ENCODE results near the gene TUBG1.
"Not testable (repeated sequence)": the region's sequence is repeated elsewhere in the genome, so short reads cannot be mapped to it uniquely, and the experiment has no call there.

Gene TUBG1

DNA sequence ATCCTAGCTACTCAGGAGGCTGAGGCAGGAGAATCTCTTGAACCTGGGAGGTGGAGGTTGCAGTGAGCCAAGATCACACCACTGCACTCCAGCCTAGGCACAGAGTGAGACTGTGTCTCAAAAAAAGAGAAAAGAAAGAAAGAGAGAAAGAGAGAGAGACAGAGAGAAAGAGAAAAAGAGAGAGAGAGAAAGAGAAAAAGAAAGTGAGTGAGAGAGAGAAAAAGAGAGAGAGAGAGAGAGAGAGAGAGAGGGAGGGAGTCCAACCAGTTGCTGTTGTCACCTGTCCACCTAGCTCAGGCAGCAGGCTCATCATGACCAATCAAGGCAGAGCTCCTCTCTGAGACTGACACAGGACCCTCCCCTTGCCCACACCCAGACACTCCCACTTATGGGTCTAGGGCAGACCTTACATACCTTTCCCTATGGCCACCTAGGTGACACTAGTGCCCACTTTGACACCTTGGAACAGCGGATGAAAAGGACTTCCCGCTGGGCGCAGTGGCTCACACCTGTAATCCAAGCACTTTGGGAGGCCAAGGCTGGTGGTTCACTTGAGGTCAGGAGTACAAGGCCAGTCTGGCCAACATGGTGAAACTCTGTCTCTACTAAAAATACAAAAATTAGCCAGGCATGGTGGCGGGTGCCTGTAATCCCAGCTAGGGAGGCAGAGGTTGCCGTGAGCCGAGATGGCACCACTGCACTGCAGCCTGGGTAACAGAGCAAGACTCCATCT lies 17.7 kb downstream of the TUBG1 start:
- not testable (repeated sequence) for DNase-seq

DNA sequence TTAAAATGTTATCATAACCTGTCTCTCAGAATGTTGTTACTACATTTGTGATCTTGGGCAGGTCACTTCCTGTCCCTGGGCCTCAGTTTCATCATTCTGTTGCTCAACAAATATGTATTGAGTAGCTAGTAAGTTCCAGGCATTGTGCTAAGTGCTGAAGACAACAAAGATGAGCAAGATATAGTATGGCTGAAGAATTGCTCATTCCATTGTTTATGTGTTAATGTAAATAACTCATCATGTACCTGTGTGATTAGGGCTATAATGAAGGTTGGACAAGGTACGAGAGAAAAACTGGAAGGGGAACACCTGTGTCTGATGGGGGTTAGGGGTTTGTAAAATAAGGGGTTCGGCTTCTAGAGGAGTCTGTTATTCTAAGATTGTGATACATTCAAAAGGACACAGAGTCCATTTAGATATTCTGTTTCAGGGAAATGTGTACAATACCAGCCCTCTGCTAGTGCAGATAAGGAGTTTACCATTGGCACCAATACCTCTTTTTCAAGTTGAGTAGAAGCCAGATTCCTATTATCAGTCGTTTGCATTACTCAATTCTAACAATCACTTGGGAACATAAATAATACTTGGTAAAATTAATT lies 20.0 kb downstream of the TUBG1 start:
- DNase-seq = no peak

DNA sequence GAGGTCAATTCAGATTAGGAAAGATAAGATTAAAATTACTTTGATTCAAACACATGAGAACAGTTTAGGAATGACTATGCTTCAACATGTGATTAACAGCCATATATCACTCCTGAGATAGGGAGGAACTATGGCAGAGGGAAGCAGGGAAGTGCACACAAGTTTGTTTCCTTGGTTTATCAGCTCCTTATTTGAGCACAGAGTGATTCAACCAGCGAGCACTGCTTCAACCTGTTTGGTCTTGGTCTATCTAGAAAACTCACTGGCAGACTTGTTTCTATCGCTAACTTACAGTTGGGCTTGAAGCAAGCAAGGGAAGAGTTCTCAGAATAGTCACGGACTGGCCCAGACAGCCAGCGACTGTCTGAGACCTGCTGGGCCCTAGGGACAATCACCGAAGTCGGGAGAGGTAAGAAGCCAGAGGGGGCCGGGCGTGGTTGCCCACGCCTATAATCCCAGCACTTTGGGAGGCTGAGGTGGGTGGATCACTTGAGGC lies 23.5 kb downstream of the TUBG1 start:
- no peak for DNase-seq

DNA sequence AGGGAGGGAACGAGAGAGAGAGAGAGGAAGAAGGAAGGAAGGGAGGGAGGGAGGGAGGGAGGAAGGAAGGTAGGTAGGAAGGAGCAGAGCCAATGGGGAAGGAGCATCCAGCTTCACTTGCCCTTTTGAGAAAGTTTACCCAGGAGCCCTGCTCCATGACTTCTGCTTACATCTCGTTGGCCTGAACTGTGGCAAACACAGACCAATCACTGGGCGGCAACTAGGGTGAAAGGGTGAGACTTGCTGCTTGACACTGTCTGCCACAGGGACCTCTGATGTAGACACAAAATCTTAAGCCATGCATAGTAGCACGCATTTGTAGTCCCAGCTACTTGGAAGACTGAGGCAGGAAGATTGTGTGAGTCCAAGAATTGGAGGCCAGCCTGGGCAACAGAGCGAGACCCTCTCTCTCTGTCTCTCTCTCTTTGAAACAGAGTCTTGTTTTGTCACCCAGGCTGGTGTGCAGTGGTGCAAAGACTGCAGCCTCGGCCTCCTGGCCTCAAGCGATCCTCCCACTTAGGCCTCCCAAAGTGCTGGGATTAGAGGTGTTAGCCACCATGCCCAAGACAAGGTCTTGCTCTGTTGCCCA lies 30.1 kb downstream of the TUBG1 start:
- DNase-seq = no peak

DNA sequence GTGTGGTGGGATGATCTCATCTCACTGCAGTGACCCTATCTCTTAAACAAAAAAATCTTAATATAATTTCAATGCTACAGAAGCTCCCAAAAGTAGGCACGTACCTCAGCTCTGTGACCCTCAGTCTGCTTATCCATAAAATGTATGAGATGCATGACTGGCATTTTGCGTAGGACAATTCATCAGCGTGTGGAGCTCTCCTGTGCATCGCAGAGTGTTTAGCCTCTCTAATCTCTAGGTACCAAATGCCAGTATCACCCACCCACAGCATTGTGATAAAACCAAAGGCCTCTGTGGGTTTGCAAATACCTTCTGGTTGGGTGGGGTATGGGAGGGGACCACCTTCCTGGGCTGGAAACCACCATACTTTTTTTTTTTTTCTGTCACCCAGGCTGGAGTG lies 30.6 kb downstream of the TUBG1 start:
- no peak for DNase-seq

DNA sequence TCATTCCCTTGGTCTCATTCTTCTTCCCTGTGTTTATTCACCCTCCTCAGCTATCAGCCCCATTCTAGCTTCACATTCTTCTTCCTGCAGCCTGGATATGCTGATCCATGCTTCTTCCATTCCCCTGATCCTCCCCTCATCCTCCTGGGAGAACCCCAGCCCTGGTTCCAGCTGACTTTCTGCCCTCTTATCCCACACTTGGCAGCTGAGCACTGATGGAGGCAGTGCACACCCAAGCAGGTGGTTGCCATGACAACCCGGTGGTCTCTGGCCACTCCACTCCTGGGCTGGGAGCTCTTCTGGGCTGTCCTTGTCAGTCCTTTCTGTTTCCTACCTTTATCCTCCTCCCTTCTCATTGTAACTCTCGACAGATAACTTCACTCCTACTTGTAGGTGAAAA lies 32.9 kb downstream of the TUBG1 start:
- DNase-seq = no peak

DNA sequence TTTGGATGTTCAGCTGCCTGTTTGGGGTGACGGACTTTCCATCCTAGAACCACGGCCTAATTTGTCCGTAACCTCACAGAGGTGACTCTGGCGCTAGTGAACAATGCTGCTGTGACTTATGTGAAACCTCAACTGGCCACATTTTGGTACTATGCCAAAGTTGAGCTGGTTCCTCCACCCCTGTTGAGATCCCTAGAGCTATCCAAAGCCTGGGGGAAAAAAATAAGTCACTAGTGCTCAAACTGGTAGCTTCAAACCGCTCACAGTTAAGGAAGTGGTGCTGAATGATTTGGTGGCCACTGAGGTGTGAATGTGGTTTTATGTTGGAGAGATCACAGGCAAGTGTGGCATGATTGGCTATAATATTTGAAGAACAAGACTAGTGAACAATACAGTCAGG lies 38.3 kb downstream of the TUBG1 start:
- DNase-seq = no peak

DNA sequence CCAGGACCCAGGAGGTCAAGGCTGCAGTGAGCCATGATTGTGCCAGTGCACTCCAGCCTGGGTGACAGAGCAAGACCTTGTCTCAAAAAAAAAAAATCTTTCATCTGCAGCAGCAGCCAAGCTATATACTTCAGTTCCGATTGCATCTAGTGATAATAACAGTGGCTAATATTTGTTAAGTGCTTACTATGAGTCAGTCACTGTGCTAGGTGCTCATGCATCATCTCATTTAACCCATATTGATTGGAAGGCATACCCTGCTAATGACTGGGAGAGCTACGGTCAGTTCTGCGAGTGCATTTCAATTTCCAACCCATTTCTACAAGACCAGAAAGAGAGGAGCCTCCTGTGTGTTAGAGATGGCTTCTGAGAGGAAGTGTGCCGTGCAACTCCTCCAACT lies 41.9 kb downstream of the TUBG1 start:
- no peak for DNase-seq

DNA sequence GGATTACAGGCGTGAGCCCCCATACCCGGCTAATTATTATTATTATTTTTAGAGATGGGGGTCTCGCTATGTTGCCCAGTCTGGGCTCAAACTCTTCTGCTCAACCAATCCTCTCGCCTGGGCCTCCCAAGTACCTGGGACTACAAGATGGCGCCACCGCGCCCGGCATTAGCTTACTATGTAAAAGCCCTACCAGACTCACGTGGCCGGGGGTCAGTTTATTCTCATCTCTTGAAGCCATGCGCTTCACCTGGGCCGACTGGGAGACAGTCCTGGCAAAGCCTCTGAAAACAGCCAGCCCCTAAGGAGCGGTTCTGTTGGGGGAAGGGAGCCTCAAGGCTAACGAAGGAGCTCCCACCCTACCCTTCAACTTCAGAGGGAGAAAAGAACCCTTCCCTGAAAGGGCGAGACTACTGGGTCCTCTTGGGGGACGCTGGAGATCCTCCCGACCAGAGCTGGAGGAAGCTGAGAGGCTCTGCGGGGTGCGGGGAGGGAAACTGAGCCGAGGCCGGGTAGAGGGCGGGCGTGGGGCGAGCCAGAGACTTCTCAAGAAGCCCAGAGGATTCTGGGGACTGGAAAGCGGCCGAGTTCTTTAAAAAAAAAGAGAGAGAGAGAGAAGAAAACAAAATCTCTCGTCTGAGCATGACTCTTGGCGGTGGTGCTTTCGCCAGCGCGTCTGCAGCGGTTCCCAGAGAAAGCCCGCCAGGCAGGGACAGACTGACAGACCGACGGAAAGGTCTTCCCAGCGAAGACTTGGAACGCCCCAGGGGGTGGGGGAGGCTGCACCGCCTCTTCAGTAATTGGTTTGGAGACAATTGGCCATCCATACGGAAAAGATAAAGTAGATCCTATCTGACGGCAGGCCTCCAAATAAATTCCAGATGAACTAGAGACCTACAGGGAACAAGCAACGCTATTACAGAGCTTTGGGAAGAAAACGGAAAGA lies 44.0 kb downstream of the TUBG1 start:
- DNase-seq = no peak

DNA sequence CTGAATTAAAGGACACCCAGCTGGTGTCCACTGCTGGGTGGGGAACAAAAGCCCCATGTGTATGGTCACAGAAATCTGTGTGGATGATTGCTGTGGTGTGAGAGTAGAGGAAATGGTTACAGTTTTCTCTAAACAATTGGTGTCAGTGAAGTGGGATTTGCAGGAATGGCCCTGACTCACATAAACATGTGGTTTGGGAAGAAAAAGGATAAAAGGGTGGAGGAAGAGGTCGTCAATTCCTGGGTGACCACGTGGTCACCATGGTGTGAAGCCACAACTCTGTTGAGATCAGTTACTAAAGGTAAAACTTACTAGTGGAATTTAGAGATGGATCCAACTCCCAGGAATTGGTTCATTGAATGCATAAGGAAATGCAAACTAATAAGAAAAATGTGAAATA lies 46.0 kb downstream of the TUBG1 start:
- no peak for DNase-seq

DNA sequence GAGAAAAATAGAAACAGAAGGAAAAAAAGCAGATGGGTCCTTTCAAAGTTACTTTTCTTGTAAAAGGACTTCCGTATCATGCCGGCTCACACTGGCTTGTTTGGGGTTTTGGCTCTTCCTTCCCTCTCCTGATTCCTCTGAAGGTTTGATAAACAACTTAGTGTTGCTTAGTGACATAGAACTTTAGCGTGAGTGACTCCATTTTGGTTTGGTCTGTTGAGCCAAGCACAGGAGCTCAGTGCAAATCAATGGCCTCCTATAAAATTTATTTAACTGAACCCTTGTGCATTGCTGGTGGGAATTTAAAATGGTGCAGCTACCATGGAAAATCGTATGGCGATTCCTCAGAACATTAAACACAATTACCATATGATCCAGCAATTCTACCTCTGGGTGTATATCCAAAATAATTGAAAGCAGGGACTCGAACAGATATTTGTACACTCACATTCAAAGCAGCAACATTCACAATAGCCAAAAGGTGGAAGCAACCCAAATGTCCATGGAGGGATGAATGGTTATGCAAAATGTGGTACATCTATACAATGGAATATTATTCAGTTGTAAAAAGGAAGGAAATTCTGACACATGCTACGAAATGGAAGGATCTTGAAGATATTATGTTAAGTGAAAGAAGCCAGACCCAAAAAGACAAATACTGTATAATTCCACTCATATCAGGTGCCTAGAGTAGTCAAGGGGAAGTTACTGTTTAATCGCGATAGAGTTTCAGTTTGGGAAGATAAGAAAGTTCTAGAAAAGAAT lies 48.5 kb downstream of the TUBG1 start:
- no peak for DNase-seq

DNA sequence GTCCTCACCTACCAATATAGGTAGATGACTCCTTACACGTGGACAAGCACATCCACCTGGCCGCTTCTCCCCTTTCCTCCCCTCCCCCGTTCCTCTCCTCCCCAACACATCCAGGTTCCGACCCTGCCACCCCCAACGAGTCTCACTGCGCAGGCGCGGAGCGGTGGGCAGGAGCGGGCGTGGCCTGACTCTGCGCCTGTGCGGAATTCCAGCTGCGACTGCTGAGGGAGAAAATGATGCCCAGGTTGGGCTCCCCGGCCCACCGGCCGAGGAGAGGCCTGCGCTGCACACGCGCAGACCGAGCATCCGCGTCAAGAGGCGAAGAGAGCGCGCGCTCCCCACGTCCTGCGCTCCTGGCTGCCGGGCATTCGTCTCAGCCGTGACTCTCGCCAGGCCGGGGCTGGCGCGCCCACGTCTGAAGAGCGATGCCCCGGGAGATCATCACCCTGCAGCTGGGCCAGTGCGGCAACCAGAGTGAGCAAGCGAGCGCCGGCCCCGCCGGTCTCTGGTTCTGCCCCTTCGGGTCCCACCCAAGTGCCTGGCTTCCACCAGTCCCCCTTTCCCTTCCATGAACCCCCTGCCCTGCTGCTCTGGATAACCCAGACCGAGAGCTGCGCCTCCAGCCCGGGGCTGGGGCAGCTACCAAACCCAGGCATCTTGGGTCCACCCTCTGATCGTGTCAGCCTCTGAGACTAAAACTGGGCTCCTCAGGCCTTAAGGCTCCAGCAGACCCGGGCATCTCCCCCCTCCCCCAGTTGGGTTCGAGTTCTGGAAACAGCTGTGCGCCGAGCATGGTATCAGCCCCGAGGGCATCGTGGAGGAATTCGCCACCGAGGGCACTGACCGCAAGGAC lies 49.8 kb downstream of the TUBG1 start, which contains the start of gene TUBG2:
TUBG2 (plus strand) TSS at position 206 of the 853 bp plus-strand sequence; CDS start at position 426, 220 bp downstream.
- DNase-seq = peak; percentile 61

DNA sequence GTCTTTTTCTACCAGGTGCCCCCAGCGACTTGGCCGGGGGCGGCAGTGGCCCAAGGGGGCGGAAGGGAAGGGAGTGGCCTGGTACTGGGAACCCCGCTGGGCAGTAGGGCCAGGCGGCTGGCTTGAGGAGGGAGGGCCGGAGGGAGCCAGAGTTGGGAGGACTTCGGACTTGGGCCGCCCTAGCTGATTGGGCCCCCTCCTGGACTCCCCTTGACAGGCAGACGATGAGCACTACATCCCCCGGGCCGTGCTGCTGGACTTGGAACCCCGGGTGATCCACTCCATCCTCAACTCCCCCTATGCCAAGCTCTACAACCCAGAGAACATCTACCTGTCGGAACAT lies 50.4 kb downstream of the TUBG1 start:
- DNase-seq = not testable (repeated sequence)

DNA sequence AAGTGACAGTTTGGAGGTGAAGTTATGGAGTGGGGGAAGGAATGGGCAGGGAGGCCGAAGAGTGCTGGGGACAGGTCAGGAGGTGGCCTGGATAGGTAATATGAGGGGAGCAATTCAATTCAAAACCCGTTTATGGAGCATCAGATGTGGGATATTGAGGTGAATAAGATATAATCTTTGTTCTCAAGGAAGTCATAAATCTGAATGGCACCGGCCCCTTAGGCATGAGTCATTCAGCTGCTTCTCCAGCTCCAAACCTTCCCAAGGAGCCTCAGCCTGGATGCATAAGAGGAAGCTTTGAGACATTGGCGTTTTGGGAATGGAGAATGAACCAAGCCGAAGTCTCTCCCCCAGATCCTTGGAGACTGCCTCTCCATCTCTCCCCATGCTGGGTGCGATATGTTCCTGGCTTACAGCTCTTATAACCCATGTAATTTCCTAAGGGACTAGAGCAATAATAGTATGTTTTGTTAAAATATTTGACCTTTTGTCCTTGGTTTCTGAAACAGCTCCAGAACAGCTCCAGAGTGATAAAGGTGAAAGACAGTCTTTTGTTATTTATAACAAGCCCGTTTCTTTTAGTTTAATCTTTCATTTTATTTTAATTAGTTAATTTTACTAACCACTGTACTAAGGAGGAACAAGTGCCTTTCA lies 51.3 kb downstream of the TUBG1 start:
- no peak for DNase-seq
